ENCODE measurements around the gene SOX6.
"Not testable (repeated sequence)": the region's sequence is repeated elsewhere in the genome, so short reads cannot be mapped to it uniquely, and the experiment has no call there.

The SOX6 gene

GRCh38 chr11:16184588-16184987, 171.8 kb downstream of the SOX6 start:
- DNase-seq, result no peak

GRCh38 chr11:16182553-16182952, 173.8 kb downstream of the SOX6 start:
- no peak for DNase-seq

DNA sequence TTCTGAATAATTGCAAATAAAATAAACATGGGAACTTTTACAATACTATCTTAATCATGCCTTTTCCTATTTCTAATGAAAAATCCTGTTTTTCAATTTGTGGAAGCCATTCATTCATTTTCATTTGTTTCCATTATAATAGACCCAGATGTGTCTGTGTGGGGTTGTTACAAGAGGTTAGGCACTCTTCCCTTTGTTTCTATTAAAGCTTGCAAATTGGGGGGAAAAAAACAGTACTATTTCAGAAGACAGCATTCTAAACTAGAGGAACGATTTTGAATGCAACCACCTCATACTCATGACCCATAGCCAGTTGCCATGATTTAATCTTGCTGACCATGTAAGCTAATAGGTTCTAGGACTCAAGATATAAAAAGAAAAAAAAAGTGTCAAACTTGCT, 175.5 kb downstream of the SOX6 start:
- DNase-seq, result no peak

DNA sequence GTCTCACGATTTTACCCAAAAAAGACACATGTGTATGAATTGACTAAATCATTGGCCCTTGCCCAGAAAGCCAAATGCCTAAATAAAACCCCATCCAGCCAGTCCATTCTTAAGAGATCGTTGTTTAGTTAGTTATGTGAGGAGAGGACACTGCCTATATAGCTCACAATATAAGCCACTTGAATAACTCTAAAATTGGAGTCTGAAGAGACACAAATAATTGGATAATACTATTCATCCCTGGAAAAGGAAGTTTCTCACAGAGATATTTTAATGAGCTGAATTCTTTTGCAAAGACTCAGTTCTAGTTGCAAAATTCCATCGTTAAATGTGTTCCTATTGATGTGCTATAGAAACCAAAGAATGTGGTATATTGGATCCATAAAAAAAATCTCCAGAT, 176.7 kb downstream of the SOX6 start:
- no peak for DNase-seq

GRCh38 chr11:16178273-16178672, 178.1 kb downstream of the SOX6 start:
- DNase-seq, result no peak

GRCh38 chr11:16177688-16178087, 178.7 kb downstream of the SOX6 start:
- DNase-seq, result no peak

DNA sequence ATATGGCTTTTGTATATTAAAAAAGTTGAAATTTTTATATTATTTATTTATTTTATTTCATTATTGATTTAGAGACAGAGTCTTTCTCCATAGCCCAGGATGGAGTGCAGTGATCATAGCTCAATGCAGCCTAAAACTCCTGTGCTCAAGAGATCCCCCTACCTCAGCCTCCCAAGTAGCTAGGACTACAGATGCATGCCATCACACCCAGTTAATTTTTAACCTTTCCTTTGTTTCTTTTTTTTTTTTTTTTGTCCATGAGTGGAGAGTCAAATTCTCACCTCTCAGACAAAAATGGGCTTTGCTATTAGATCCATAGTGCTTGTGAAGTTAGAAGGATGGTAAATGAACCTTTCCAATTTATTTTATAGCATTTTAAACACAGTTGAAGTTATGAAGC, 182.5 kb downstream of the SOX6 start:
- no peak for DNase-seq

DNA sequence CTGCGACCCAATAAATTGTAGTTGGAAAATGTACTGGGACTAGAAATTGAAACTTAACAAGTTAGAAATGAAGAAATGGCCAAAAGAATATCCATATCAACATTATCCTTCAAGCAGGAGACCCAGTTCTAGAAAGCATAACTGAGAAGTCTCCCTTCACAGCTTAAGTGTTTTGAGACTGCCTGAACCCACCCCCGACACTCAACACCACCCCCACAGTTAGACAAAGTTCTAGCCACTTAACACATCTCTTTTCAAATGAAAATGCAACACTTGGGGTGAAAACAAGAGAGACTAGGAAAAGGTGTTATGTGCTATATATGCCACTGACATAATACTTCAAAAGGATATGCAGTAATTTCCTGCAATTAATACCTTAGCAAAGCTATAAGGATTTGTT, 184.5 kb downstream of the SOX6 start:
- no peak for DNase-seq

DNA sequence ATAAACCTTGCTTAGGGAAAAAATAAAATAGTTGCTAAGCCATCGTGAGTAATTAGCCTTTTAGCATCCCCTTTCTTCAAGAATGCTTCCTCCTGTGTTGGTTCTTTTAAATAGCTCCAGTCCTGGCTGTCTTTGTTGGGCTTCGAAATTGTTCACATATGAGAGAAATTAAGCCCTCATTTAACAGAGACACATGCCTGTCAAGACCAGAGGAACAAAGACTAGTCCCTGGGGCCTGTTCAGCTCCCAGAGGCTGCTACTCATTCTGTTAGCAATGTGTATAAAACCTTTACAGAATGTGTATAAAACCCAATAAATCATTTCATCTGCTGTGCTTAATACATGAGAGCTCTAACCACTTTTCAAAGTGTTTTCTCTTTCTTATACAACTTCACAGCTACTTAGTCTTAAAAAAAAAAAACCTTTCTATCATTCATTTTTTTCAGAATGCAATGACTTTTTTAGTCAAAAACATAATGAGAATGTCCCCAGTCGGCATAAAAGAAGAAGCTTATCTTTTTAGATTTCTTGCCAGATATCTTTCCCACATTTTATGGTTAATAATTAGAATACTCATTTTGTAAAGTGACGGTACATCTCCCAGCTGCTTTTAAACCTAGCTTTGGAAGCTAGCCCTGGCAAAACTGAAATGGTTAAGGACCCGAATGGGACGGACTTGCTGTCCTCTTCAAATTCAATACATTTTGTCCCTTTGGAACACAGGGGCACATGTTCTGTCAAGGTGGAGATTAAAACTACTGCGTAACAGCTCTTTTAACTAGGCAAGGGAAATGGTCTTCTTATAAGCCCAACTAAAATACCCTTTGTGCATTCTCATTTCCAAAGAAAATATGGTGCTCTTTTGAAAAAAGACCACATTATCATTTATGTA, 186.1 kb downstream of the SOX6 start:
- no peak for DNase-seq

- DNase-seq, result no peak
These were observed 186.8 kb downstream of the SOX6 start for GRCh38 chr11:16169541-16169940.

DNA sequence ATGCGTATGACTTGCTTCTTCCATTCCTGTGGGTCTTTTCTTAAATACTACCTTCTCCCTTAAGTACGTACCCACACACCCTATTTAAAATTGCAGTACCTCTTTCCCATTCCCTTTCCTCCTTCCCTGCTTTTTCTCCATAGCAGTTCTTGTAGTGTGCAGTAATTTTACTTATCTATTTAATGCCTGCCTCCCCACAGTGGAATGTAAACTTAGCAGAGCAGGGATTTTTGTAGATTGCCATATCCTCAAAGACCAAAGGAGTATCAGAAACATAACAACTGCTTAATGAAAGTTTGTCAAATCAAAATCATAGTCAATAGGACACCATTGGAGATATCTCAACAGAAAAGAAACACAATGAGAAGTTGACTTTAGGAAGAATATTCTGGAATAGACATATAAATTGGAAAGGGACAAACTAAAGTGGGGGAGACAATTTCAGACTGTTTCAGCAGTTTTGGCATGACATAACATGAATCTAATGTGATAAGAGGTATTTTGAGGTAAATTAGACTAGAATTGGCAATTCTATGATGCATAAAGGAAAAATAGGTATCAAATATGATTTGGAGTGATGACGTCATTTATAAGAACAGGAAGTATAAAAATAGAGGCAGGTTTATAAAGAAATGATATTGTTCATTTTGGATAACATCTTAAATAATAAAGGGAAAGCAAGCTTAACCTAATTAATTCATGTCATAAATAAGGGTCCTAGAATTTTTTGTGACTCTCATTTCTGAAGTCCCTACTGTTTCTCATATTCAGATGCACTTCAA, 188.4 kb downstream of the SOX6 start:
- DNase-seq, result no peak

GRCh38 chr11:16166571-16166970, 189.8 kb downstream of the SOX6 start:
- DNase-seq, result no peak

DNA sequence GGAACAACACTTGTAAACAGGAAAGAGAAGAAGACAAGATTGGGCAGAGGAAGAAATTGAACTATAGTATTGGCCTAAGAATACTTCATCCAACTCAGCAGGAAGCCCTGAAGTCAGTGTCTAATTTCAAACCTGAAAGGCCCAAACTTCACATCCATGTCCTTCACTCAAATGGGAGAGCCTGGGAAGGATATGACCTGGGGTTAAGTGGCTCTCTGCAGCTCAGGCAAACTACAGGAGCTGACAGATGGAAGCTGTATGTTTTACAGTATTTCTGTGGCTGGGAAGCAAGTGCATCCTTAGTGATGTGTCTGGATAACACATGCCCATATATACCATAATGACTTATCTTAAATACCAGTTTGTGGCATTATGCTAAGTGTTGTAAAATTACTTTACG, 196.2 kb downstream of the SOX6 start:
- DNase-seq, result no peak

DNA sequence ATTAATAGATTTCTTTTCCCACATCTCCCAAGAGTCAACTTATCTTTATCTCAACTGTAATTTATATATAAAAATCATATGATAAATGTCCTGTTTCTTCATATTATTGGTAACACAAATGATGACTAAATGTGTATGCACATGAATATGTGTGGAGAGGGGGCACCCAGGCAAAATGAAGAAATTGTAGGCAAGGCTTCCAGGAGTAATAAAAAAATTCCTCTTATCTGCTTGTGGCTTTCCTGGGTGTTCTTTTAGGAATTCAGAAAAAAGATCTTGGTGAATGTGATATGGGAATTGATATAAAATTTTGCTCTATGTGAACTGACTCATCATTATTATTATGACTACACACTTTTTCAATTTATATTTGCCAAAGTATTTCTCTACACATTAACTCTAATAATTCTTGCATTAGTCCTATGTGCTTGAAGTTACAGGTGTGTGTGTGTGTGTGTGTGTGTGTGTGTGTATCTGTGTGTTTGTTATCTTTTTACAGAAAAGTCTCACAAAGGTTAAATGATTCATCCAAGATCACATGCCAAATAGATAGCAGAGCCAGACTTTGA, 197.8 kb downstream of the SOX6 start:
- no peak for DNase-seq

DNA sequence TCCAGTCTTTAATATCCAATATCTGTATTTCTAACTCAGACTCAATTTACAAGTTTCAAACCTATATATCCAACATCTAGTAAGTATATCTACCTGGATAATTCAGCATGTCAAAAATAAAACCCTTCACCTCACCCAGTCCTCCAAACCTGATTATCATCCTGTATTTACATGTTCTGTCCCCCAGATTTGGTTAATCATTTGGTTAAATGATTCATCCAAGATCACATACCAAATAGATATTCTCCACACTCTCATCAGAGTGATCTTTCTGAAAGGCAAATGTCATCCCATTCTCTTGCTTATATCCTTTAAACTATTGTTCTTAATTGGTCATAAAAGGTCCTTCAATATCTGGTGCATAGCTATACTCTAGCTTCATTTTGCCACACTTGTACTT, 199.0 kb downstream of the SOX6 start:
- DNase-seq, result no peak

- DNase-seq, result no peak
These were observed 200.9 kb downstream of the SOX6 start for GRCh38 chr11:16155448-16155847.

GRCh38 chr11:16154715-16155396, 201.5 kb downstream of the SOX6 start:
- DNase-seq, result no peak

DNA sequence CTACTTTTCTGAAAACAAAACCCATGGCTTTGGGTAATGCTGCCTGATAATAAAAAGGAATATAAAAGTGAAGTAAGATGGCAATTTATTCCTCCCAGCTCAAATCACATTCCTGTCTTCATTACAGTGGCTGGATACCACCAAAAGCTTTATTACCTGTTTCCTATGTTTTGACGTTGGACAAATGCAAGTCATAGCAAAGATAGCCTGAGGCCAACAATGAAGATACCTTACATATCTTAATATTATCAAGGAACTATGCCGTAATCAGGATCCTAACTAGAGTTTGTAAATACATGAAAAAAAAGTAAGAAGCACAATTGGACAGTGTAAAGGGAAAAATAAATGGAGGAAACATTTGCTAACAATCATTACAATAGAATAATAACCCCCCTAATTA, 202.4 kb downstream of the SOX6 start:
- DNase-seq, result no peak

- DNase-seq, result no peak
These were observed 205.2 kb downstream of the SOX6 start for GRCh38 chr11:16151138-16151537.

- no peak for DNase-seq
These were observed 206.9 kb downstream of the SOX6 start for GRCh38 chr11:16149476-16149875.

GRCh38 chr11:16148301-16148931, 207.9 kb downstream of the SOX6 start:
- DNase-seq, result no peak

DNA sequence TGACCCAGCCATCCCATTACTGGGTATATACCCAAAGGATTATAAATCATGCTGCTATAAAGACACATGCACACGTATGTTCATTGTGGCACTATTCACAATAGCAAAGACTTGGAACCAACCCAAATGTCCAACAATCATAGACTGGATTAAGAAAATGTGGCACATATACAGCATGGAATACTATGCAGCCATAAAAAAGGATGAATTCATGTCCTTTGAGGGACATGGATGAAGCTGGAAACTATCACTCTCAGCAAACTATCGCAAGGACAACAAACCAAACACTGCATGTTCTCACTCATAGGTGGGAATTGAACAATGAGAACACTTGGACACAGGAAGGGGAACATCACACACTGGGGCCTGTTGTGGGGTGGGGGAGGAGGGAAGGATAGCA, 209.4 kb downstream of the SOX6 start:
- DNase-seq, result not testable (repeated sequence)

- not testable (repeated sequence) for DNase-seq
These were observed 214.7 kb downstream of the SOX6 start for GRCh38 chr11:16141614-16142013.
